GM12874 (cell line): Measurements from ENCODE around the gene LACTB.

Experiments used
- CTCF ChIP-seq: IDR thresholded peaks from 2 replicates; pipeline ENCODE4 v1.5.1; 2011; ENCODE audit warnings: low read depth, mild to moderate bottlenecking, control low read depth, low read length, moderate library complexity; ENCODE audit not compliant: insufficient read depth

Gene LACTB

DNA sequence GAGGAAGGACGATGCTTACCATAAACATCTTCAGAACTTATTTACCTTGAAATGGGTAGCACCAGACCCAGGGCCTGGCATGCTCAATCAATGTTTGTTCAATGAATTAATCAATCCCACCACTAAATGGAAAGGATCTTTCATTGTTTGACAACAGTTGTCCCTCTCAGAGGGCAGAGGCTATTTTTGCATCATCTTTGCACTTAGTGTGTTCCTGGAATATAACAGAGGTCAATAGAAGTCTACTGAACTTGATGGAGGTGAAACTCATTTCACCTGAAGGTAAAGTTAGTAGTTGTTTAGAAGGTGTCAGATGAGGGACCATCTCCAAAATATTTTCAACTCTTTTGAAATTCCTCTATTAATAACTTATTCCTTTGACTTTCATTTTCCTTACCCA is 36.9 kb upstream of the LACTB start:
- no peak for TF ChIP-seq CTCF

- TF ChIP-seq CTCF = no peak
Observed at GRCh38 chr15:63085289-63085688, 36.4 kb upstream of the LACTB start.

DNA sequence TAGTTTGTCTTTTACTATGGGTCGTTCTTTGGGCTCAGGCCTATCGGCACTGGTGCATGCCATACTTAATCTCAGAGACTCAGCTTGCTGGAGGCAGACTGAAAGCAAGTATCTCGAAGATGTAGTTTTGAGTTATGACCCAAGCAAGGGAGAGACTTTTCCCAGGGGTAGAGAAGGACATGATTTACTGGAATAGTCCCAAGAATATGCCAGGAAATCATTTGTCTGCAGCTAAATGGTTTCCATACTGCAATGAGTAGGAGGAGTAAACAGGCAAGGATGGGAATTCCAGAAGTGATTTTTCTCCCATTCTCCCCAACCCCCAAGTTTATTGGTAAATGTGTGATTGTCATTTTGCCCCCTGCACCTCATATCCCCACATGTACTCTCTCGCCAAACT is 35.4 kb upstream of the LACTB start:
- no peak for TF ChIP-seq CTCF

- TF ChIP-seq CTCF = no peak
Observed at GRCh38 chr15:63086947-63087346, 34.7 kb upstream of the LACTB start.

- TF ChIP-seq CTCF = no peak
Observed at GRCh38 chr15:63088533-63089245, 33.0 kb upstream of the LACTB start.

DNA sequence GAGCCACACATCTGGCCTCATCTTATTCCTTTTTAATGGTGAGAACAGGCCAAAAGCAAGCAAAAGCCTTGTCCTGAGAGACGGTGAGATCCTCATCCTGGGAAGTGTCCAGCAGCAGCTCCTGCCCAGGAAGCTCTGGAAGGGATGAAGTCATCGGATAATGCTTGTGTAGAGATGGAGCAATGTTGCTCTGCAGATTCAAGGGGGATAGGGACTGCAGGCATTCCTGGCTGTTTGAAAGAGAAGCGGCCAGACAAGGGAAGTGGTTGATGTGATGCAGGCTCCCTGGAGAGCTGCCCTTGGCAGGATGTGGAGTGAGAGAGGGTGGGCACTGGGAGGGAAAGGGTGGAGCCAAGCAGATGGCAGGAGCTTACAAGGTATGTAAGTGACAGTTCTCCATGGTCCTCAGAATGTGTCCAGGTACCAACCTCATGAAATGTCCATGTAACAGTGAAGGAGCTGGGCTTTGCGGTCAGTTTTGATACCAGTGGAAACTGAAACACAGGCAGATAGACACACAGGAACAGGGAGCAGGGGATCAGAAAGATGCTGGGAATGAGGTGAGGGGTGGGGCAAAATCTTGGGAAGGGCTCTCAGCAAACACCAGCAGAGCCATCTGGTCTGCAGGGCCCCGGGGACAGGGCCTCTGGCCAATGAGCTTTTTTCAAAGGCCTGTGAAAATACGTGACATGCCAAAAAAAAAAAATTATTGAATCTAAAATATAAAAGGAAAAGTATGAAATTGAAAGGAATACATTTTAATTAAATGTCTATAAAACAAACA is 32.2 kb upstream of the LACTB start:
- no peak for TF ChIP-seq CTCF

- no peak for TF ChIP-seq CTCF
Observed at GRCh38 chr15:63090472-63090871, 31.2 kb upstream of the LACTB start.
